SKM-1 (cell line): Measurements from ENCODE around the gene TTC32.

Experiments used
- DNase-seq: peaks from one replicate; lab custom pipeline; 2025; ENCODE audit not compliant: unreplicated experiment; lab: John Stamatoyannopoulos, UW

Gene TTC32

GRCh38 chr2:19854596-19855541 is 46.9 kb downstream of the TTC32 start:
- no peak for DNase-seq

GRCh38 chr2:19851116-19851695 is 50.6 kb downstream of the TTC32 start:
- no peak for DNase-seq

- no peak for DNase-seq
Measured at GRCh38 chr2:19850056-19851050, 51.4 kb downstream of the TTC32 start.

GRCh38 chr2:19848952-19849351 is 52.8 kb downstream of the TTC32 start:
- DNase-seq: no peak

- DNase-seq: no peak
Measured at GRCh38 chr2:19848029-19848750, 53.6 kb downstream of the TTC32 start.

GRCh38 chr2:19847486-19847885 is 54.3 kb downstream of the TTC32 start:
- no peak for DNase-seq
